HepG2 (cell line): ENCODE data around the gene CTIF. TPM values are rescaled to one million over a fixed set of nuclear protein-coding genes. Genes with fewer than 3 reads are reported as not detected.

ENCODE experiments used
- AHR ChIP-seq: IDR thresholded peaks from 2 replicates; pipeline ENCODE4 v1.6.1; 2018; ENCODE audit warnings: missing genetic modification reagents, missing compliant biosample characterization
- ARNTL ChIP-seq: sonication (generic); formaldehyde crosslinking; IDR thresholded peaks from 2 replicates; pipeline ENCODE4 v1.4.0; 2020; ENCODE audit warnings: mild to moderate bottlenecking, missing genetic modification reagents
- ESRRA ChIP-seq: sonication (generic); formaldehyde crosslinking; IDR thresholded peaks from 2 replicates; pipeline ENCODE4 v1.5.1; 2020; ENCODE audit warnings: mild to moderate bottlenecking, low read depth, missing genetic modification reagents
- GATA4 ChIP-seq: sonication (generic); IDR thresholded peaks from 2 replicates; pipeline ENCODE4 v1.6.1; 2016; ENCODE audit warnings: antibody characterized with exemption, low read depth, borderline replicate concordance
- IKZF1 ChIP-seq: fragments of 450-650 bp; IDR thresholded peaks from 2 replicates; pipeline ENCODE4 v1.7.1; 2016
- KAT8 ChIP-seq: IDR thresholded peaks from 2 replicates; pipeline ENCODE4 v1.6.1; 2016; ENCODE audit warnings: missing genetic modification reagents, missing compliant biosample characterization
- MED13 ChIP-seq: sonication (generic); formaldehyde crosslinking; IDR thresholded peaks from 2 replicates; pipeline ENCODE4 v1.5.0; 2020; ENCODE audit warnings: missing genetic modification reagents
- MXD4 ChIP-seq: IDR thresholded peaks from 2 replicates; pipeline ENCODE4 v1.6.1; 2016; ENCODE audit warnings: mild to moderate bottlenecking, missing biosample characterization, missing genetic modification reagents
- TOE1 ChIP-seq: sonication (generic); formaldehyde crosslinking; IDR thresholded peaks from 2 replicates; pipeline ENCODE4 v1.4.0; 2020; ENCODE audit warnings: mild to moderate bottlenecking, missing genetic modification reagents
- ZFP90 ChIP-seq: sonication (generic); formaldehyde crosslinking; IDR thresholded peaks from 2 replicates; pipeline ENCODE4 v1.8.0; 2022; ENCODE audit warnings: missing genetic modification reagents, mild to moderate bottlenecking, inconsistent platforms, borderline replicate concordance
- ZNF160 ChIP-seq: sonication (generic); formaldehyde crosslinking; IDR thresholded peaks from 2 replicates; pipeline ENCODE4 v1.8.0; 2022; ENCODE audit warnings: mild to moderate bottlenecking, inconsistent platforms, missing genetic modification reagents
- ZNF556 ChIP-seq: sonication (generic); formaldehyde crosslinking; IDR thresholded peaks from 2 replicates; pipeline ENCODE4 v1.4.0; 2020; ENCODE audit warnings: mild to moderate bottlenecking, missing genetic modification reagents, borderline replicate concordance
- ZNF672 ChIP-seq: sonication (generic); formaldehyde crosslinking; IDR thresholded peaks from 2 replicates; pipeline ENCODE4 v1.8.1; 2022; ENCODE audit warnings: missing genetic modification reagents
- ZNF75D ChIP-seq: sonication (generic); formaldehyde crosslinking; IDR thresholded peaks from 2 replicates; pipeline ENCODE4 v1.8.1; 2023; ENCODE audit warnings: missing genetic modification reagents, mild to moderate bottlenecking, borderline replicate concordance
- polyA plus RNA-seq, 8 experiments: library from polyadenylated mRNA; depleted of rRNA in 3 of 8; stranded (reverse) in 7 of 8; unstranded in 1 of 8; fragments of >200 nt; fragmentation: Illumina TruSeq in 4 of 8; extraction: Trizol in 4 of 8; gene quantifications; 2 replicates each; pipeline versions ENCODE4 v1.2.1 to v1.2.3, GENCODE V29; 2011 to 2016; ENCODE audit warnings: low read depth in 4 of 8, missing spikeins in 1 of 8, mixed read lengths in 1 of 8; ENCODE audit not compliant: insufficient read depth in 1 of 8
- total RNA-seq, 5 experiments: library from RNA; depleted of rRNA; stranded (reverse); fragments of >200 nt; fragmentation: Illumina TruSeq; extraction: Trizol; gene quantifications; 2 replicates each; pipeline ENCODE4 v1.2.3, GENCODE V29; 2016; ENCODE audit warnings: low read depth in 1 of 5
- TF ChIP-seq, protein P1 (sequence below): sonication (generic); formaldehyde crosslinking; IDR thresholded peaks from 2 replicates; pipeline ENCODE4 v1.5.0; 2020; ENCODE audit warnings: missing genetic modification reagents
- TF ChIP-seq, protein P2 (sequence below): sonication (generic); formaldehyde crosslinking; IDR thresholded peaks from 2 replicates; pipeline ENCODE4 v1.4.0; 2020; ENCODE audit warnings: mild to moderate bottlenecking, missing genetic modification reagents, borderline replicate concordance
- TF ChIP-seq, protein P3 (sequence below): sonication (generic); formaldehyde crosslinking; IDR thresholded peaks from 2 replicates; pipeline ENCODE4 v1.9.0; 2021; ENCODE audit warnings: missing genetic modification reagents, borderline replicate concordance
- TF ChIP-seq, protein P4 (sequence below): sonication (generic); formaldehyde crosslinking; IDR thresholded peaks from 2 replicates; pipeline ENCODE4 v1.5.0; 2020; ENCODE audit warnings: mild to moderate bottlenecking, missing genetic modification reagents, borderline replicate concordance

The CTIF gene
- total and polyA plus RNA-seq, 2 of the 13 experiments (the other 11 are each of a cell fraction or from before 2014, with no cell fraction given), result 18.2 to 28.0 TPM

DNA sequence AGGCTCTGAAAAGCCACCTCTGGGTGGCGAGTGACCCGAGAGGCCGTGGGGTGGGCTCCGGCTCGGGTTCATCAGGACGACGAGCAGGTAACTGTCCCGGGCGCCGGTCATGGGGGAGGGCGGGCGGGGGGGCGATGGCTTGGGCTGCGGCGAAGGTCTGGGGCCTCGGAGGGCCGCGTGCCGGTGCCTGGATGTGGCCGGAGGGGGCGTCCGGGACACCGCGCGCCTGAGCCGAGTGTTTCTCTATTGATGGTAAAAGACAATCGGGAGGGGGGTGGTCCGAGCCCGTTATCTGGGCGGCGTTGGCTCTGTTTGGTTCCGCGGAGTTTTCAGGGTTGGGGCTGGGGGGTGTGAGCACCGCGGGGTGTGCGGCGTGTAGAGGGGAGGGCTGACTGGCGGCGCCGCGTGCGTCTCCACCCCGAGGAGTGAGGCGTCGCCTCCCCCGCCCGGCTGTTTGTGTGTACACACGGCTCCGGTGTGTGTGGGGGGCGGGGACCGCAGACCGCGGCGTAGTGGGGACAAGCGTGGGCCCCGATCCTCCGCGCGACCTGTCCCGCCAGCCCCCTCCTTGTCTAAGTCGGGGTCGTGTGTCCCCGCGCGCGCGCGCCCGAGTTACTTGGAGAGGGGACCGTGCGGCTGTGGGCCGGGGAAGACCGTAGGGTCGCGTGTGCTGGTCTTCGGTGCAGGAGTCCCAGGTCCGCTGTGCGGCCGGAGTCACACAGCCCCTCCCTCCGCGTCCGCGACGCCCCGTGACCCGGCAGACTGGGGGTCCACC, 1.6 kb downstream of the CTIF start (continued):
- TF ChIP-seq ESRRA (CRISPR knock-in tag) (no peak; the same call in 1 of the 2 replicates), ZNF556 (no peak; the same call in 1 of the 2 replicates), AHR (no peak), ZFP90 (CRISPR knock-in tag) (no peak), MXD4 (CRISPR knock-in tag) (peak; percentile 55; the same call in 1 of the 2 replicates), TOE1 (CRISPR knock-in tag) (no peak), GATA4 (no peak), IKZF1 (no peak), ZNF160 (CRISPR knock-in tag) (no peak; the same call in 1 of the 2 replicates), KAT8 (no peak; the same call in 1 of the 2 replicates), ZNF75D (CRISPR knock-in tag) (no peak), ZNF672 (0 out of 2 replicates have a peak, but pooled peaks have one; percentile 35), MED13 (no peak; the same call in 1 of the 2 replicates), ARNTL (CRISPR knock-in tag) (peak; percentile 22; the same call in 1 of the 2 replicates)
- TF ChIP-seq, protein P1, sequence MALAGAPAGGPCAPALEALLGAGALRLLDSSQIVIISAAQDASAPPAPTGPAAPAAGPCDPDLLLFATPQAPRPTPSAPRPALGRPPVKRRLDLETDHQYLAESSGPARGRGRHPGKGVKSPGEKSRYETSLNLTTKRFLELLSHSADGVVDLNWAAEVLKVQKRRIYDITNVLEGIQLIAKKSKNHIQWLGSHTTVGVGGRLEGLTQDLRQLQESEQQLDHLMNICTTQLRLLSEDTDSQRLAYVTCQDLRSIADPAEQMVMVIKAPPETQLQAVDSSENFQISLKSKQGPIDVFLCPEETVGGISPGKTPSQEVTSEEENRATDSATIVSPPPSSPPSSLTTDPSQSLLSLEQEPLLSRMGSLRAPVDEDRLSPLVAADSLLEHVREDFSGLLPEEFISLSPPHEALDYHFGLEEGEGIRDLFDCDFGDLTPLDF (CRISPR knock-in tag), result no peak
- TF ChIP-seq, protein P2, sequence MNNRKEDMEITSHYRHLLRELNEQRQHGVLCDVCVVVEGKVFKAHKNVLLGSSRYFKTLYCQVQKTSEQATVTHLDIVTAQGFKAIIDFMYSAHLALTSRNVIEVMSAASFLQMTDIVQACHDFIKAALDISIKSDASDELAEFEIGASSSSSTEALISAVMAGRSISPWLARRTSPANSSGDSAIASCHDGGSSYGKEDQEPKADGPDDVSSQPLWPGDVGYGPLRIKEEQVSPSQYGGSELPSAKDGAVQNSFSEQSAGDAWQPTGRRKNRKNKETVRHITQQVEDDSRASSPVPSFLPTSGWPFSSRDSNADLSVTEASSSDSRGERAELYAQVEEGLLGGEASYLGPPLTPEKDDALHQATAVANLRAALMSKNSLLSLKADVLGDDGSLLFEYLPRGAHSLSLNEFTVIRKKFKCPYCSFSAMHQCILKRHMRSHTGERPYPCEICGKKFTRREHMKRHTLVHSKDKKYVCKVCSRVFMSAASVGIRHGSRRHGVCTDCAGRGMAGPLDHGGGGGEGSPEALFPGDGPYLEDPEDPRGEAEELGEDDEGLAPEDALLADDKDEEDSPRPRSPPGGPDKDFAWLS (CRISPR knock-in tag), result 0 out of 2 replicates have a peak, but pooled peaks have one; percentile 54
- TF ChIP-seq, protein P3, sequence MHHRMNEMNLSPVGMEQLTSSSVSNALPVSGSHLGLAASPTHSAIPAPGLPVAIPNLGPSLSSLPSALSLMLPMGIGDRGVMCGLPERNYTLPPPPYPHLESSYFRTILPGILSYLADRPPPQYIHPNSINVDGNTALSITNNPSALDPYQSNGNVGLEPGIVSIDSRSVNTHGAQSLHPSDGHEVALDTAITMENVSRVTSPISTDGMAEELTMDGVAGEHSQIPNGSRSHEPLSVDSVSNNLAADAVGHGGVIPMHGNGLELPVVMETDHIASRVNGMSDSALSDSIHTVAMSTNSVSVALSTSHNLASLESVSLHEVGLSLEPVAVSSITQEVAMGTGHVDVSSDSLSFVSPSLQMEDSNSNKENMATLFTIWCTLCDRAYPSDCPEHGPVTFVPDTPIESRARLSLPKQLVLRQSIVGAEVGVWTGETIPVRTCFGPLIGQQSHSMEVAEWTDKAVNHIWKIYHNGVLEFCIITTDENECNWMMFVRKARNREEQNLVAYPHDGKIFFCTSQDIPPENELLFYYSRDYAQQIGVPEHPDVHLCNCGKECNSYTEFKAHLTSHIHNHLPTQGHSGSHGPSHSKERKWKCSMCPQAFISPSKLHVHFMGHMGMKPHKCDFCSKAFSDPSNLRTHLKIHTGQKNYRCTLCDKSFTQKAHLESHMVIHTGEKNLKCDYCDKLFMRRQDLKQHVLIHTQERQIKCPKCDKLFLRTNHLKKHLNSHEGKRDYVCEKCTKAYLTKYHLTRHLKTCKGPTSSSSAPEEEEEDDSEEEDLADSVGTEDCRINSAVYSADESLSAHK, result no peak
- TF ChIP-seq, protein P4, sequence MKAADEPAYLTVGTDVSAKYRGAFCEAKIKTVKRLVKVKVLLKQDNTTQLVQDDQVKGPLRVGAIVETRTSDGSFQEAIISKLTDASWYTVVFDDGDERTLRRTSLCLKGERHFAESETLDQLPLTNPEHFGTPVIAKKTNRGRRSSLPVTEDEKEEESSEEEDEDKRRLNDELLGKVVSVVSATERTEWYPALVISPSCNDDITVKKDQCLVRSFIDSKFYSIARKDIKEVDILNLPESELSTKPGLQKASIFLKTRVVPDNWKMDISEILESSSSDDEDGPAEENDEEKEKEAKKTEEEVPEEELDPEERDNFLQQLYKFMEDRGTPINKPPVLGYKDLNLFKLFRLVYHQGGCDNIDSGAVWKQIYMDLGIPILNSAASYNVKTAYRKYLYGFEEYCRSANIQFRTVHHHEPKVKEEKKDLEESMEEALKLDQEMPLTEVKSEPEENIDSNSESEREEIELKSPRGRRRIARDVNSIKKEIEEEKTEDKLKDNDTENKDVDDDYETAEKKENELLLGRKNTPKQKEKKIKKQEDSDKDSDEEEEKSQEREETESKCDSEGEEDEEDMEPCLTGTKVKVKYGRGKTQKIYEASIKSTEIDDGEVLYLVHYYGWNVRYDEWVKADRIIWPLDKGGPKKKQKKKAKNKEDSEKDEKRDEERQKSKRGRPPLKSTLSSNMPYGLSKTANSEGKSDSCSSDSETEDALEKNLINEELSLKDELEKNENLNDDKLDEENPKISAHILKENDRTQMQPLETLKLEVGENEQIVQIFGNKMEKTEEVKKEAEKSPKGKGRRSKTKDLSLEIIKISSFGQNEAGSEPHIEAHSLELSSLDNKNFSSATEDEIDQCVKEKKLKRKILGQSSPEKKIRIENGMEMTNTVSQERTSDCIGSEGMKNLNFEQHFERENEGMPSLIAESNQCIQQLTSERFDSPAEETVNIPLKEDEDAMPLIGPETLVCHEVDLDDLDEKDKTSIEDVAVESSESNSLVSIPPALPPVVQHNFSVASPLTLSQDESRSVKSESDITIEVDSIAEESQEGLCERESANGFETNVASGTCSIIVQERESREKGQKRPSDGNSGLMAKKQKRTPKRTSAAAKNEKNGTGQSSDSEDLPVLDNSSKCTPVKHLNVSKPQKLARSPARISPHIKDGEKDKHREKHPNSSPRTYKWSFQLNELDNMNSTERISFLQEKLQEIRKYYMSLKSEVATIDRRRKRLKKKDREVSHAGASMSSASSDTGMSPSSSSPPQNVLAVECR (CRISPR knock-in tag), result no peak; the same call in none of the 2 replicates
